ENCODE data around the gene TACC2.
"Not testable (repeated sequence)": the region's sequence is repeated elsewhere in the genome, so short reads cannot be mapped to it uniquely, and the experiment has no call there.

The TACC2 gene

DNA sequence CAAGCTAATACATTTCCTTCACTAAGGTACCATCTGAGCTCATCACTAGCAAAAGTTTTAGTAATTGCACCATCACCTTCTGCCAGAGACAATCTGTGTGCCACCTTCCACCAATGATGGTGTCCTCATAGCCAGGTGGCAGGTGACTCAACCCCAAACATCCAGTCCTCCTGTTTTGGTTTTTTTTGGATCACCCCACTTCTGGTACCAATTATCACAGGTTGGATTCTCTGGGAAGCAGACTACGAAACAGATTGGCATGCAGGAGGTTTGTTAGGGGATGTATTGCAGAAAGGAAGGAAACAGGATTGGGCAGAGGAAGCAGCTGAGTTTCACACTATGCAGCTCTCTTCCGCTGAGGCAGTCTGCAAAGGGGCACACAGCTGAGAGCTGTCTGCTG, 4.5 kb upstream of the TACC2 start:
- no peak for DNase-seq

DNA sequence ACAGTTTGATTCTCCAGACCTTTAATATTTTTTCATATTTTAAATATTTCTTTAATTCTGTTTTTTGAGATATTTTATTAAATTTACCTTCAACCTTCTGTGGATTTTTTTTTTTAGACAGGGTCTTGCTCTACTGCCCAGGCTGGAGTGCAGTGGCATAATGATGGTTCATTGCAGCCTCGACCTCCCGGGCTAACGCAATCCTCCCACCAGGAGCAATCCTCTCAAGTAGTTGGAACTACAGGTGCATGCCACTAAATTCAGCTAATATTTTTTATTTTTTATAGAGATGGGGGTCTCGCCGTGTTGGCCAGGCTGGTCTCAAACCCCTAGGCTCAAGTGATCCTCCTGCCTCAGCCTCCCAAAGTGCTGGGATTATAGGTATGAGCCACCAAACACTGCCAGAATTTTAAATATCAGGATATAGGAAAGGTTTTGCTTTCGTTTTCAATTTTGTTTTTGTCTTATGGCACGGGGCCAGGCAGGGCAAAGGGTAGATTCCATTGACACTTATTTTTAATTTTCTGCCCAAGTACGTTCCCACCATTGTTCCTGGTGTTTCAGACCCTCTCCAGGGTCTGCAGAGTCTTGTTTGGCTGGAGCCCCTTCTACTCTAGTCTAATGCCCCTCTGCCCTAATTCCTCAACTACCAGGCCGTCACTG, 1.2 kb downstream of the TACC2 start:
- DNase-seq = no peak

DNA sequence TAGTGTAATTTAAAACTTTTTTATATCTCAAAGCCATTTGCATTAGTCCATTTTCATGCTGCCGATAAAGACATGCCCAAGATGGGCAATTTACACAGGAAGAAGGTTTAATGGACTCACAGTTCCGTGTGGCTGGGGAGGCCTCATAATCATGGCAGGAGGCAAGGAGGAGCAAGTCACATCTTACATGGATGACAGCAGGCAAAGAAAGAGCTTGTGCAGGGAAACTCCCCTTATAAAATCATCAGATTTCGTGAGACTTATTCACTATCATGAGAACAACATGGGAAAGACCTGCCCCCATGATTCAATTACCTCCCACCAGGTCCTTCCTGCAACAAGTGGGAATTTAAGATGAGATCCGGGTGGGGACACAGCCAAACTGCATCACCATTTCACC, 2.8 kb downstream of the TACC2 start:
- not testable (repeated sequence) for DNase-seq

DNA sequence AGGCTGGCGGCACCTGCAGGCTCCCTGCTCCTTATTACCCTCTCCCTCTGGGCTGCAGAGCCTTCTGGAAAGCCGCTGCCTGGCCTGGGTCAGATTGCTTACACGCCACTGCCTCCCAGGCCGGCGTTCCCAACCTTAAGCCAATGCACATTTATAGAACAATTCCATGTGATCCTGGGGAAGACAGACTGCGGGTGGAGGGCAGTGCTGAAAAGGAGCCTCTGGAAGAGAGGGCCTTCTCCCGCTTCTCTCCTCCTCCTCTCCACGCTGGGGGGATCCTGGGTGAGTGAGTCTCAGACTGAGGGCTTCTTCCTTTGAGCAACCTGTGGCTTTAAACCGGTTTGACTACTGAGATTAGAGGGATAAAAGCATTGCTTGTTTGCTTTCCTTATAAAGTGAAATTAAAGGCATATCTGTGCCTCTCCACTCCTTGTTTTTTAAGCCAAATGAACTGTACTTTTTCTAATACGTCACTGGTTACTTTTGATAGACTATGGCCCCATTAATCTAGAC, 5.5 kb downstream of the TACC2 start:
- DNase-seq = no peak

DNA sequence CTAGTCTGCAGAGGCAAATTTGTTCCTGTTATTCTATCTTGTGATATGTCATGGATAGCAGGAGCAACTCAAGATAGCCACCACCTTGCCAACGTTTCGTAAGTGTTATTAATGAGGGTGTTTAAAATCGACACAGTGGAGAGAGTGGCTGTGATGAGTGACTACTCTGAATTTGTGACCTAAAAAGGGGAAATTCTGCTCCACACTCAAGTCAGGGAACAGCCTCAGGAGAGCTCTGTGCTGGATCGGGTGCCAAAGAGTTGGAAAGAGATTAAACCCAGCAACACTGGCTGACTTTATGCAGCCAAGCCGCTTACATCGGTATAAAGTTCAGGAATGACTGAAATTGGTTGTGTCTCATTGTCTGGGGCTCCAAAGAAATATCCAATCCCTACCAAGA, 9.5 kb downstream of the TACC2 start:
- no peak for DNase-seq

DNA sequence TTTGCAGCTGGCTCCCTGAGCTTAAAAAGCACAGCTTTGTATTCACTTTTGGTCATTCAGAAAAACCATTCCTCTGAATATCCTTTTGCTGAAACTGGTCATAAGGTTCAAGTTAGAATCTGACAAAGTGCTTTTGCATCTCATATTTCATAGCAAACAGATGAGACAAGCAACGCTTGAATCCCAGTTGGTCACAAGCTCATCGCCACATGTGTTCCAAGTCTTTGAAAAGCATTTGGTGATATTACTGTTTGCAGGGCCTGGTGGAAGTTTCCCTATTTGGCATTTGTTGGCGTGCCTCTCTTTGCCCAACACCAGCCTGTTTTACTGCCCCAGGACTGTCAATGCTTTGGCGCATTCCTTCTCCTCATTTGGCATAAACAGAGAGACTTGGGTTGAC, 10.3 kb downstream of the TACC2 start:
- no peak for DNase-seq

DNA sequence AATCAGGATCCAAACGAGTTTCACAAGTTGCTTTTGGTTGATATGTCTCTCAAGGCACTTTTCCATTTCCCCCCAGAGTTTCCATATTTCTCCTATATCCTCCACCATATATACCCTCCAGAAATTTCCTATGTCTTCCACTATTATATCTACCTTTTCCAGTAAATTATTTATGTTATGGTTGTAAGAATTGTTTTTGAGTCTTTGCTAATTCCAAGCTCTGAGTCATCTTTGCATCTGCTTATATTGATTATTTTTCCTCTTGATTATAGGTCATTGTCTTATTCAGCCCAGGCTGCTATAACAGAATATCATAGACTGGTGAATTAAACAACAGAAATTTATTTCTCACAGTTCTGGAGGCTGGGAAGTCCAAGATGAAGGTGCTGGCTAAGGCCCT, 12.7 kb downstream of the TACC2 start:
- DNase-seq = no peak

DNA sequence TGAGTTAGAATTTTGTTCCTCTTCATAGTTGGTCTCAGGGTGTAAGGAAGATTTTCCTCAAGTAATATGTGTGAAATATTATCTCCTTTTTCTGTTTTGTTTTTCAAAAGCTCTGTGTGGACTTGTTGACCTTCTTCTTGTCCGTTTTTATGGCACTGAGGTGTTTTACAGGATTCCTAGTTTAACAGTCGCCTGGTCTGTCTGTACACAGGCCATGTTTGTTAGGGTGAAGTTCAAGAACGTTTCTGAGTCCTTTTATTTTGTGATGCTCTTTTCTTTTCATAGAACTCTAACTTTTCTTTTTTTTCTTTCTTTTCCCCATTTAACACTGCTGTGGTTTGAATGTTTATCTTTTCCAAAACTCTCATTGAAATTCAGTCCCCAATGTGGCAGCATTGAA, 18.5 kb downstream of the TACC2 start:
- no peak for DNase-seq

DNA sequence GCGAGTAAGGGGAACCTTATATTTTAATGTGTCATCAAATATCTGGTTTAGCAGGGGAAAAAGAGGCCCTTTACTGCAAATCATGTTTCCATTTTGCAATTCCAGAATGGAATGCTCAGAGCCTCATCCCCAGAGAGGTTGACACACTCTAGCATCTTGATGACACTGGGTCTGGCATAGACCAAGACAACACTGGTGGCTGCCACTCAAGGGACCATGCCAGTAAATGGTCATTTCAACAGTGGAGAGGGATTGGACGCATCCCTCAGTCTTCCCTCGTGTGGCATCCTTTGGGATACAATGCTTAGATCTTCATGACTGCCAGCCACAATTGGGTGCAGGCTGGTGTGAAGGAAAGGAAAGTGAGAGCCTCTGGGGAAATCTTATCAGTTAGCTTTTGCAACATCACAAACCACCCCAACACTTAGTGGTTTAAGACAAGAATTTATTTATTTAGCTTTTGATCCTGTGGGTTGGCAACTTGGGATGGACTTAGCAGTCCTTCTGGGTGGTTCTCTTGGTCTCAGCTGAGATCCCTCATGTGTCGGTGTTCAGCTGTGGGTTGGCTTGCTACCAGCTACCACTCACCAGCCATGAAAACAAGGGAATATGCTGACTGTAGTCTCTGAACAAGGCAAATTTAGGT, 21.6 kb downstream of the TACC2 start:
- DNase-seq = no peak

DNA sequence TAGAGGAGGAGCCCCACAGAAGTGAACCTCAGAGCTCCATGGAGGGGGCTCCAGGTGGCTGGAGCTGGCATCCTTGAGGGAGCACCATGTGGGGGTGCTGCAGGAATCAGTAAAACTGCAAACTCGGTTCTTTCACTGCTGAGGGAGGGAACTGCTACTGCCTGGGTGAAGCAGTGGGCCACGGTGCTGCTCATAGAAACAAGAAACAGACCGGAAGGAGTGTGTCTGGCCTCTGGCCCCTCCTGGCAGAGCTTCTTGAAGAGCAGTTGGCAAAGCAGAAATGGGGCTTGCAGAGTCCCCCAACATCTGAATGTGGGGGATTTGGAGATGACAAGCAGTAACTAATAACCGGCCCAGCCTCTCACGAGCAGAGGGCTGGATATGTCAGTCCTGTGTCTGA, 23.8 kb downstream of the TACC2 start:
- no peak for DNase-seq

DNA sequence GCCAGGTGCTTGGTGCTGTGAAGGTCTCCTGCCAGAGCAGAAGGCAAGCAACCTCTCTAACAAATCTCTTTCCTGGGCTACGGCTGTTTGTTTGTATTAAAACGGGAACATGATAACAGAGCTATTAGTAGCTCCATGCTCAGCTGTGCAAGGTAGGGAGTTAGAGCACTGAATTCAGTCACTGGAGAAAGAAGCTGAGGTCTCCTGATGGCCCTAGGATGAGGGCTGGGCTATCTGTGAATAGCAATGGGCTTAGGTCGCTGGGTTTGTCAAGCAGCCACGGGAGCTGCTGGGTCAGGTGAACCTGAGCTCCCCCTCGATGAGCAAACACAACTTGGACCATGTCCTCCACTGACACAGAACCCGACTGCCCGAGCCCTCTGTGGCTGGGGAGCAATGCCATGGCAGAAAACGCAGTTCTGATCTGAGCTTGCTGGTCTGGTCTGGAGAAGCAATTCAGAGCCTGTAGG, 24.4 kb downstream of the TACC2 start:
- no peak for DNase-seq

DNA sequence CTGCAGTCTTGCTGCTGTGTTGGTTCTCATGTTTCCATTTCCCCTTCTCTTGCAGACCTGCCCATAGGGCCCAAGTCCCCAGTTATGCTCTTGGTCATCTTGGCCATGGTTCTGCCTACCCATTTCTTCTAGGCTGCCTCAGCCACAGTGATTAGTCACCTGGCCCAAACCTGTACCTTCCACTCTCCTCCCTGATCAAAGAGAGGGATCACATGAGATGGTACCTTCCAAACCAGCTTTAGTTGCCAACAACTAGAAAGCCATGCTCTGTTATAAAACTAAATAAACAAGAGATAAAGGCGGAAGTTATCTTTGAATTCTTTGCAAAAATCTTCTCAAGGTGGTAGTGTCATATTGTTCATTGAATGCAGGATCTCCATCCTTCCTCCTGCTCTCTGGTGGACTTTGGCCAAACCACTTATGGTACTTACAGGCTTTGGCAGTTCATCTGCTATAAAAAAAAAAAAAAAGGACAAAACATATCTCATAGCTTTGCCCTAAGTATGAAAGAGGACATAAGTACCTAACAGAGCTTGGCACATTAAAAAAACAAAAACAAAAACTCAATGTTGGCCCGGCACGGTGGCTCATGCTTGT, 25.8 kb downstream of the TACC2 start:
- DNase-seq = no peak

DNA sequence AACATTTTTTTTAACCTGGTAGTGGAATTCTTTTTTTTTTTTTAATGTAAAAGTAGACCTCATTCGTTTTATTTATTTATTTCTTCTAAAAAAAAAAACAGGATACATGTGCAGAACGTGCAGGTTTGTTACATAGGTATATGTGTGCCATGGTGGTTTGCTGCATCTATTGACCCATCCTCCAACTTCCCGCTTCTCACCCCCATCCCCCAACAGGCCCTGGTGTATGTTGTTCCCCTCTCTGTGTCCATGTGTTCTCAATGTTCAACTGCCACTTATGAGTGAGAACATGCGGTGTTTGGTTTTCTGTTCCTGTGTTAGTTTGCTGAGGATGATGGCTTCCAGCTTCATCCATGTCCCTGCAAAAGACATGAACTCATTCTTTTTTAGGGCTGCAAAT, 29.0 kb downstream of the TACC2 start:
- DNase-seq = not testable (repeated sequence)

DNA sequence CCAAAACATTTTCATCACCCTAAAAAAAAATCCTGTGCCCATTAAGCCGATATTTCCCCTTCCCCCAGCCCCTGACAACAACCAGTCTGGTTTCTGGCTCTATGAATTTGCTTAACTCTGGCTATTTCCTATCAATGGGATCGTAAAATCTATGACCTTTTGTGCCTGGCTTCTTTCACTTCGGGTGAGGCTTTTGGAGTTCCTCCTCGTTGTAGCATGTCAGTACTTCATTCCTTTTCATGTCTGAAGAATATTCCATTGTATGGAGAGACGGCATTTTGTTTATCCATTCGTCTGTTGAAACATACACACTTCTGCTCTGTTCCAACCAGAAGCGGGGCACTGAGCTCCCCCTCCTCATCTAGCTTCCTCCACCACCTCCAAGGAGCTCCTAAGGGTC, 29.5 kb downstream of the TACC2 start:
- no peak for DNase-seq

DNA sequence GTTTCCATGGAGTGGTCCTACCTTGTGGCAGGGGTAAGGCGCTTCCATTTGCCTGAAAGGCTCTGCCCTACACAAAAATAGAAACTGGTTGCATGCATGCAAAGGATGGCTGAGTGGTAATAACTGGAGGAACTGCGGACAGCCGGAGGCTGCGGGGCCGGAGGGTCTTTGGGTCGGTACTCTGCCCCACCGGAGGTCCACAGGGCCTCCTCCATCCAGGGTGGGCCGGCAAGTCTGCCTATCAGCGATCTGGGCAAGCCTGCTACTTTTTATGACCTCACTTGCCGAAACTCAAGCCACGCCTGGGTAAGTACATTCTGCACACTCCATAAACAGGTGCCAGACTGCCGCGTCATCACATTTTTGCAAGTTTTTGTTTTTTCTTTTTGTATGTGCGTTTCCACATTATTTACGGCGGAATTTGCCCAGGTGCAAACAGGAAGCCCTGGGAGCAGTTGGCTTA, 30.0 kb downstream of the TACC2 start:
- DNase-seq = no peak

DNA sequence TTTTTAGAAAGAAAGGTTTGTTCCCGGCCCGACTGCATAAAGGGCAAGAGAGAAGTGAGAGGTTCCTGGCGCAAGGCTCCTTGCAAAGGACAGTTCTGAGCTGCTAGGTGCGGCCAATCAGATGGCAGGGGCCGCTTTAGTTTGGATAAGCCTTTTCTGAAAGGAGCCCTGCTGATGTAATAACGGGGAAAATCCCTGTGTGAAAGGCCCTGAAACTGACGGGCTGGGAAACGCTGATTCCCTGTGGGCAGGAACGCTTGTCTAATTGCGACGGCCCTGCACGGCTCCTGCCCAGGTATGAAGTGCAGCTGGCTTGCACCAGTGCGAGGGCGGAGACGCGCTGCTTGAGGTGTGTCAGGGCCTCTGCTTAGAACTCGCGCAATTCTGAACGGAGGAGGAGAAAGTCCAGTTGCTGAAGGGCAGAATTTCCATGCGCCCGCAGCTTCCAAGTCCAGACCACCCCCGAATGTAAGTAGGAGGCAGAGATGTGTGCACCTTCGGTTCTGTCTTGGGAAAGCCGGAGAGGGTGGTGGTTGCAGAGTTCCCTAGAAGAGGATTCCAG, 30.5 kb downstream of the TACC2 start:
- DNase-seq = no peak

DNA sequence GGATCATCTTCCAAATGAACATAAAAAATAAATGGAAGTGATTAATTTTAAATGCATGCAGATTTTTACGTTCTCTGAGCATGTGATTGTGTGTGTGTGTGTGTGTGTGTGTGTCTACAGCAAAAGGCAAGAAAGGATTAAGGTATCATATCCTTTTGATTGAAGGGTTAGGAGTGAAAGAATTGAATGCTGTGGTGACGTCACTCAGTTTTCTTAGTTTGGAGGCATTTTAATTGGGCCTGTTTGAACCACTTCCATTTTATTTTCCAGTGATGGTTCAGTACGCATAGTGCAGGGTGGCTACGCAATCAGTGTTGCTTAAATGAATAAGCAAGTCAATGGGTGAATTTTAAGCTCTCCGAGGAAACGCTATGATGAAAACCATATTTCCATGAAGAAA, 31.3 kb downstream of the TACC2 start:
- DNase-seq = no peak

DNA sequence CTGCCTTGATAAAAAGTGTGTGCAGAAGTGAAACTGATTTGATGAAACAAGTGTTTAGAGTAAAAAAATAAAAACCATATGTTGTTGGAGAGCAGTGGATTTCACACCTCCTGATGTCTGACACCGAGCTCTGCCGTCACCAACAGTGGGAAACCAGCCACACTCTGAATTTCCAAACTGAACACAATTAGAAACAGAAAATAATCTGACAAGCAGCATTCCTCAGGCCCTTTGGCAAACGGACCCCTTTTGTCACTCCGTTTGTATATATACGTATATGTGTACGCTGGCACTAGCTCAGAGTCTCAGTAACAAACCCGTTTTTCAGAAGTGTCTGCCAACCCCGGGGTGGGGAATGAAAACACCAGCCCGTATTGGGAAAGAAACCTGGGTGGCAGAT, 32.4 kb downstream of the TACC2 start:
- DNase-seq = no peak

DNA sequence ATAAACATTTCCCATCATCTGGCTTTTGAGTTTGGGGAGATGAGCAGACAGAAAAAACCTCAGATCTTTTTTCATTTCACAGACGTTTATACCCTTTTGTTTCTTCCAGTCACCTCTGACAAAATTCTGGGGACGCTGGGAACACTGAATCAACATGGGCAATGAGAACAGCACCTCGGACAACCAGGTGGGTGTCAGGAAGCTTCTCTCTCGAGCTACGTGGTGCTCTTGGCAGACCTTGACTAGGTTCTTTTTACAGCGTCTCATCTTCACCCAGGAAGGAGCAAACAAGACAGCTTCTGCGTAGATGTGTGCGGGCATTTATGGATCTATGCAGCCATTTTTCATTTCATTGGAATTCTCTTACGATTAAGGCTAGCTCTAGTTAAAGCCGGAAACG, 32.9 kb downstream of the TACC2 start:
- no peak for DNase-seq

DNA sequence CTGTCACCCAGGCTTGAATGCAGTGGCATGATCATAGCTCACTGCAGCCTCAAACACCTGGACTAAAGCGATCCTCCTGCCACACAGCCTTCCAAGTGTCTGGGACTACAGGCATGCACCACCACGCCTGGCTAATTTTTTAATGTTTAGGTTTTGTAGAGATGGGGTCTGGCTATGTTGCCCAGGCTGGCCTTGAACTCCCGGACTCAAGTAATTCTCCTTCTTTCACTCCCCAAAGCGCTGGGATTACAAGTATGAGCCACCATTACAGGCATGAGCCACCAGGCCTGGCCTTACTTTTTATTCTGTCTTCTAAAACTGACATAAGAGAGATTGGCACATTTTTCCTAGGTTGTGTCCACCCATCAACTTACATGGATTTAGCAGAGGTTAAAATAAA, 33.3 kb downstream of the TACC2 start:
- no peak for DNase-seq

DNA sequence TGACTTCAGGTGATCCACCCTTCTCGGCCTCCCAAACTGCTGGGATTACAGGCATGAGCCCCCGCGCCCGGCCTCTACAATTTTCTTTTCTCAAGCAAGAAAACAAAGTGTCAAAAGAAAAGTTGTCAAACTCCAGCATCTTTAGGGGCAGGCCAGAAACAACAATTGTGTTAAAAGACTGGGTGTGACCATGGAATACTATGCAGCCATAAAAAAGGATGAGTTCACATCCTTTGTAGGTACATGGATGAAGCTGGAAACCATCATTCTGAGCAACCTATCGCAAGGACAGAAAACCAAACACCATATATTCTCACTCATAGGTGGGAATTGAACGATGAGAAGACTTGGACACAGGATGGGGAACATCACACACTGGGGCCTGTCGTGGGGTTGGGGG, 34.3 kb downstream of the TACC2 start:
- DNase-seq = not testable (repeated sequence)

DNA sequence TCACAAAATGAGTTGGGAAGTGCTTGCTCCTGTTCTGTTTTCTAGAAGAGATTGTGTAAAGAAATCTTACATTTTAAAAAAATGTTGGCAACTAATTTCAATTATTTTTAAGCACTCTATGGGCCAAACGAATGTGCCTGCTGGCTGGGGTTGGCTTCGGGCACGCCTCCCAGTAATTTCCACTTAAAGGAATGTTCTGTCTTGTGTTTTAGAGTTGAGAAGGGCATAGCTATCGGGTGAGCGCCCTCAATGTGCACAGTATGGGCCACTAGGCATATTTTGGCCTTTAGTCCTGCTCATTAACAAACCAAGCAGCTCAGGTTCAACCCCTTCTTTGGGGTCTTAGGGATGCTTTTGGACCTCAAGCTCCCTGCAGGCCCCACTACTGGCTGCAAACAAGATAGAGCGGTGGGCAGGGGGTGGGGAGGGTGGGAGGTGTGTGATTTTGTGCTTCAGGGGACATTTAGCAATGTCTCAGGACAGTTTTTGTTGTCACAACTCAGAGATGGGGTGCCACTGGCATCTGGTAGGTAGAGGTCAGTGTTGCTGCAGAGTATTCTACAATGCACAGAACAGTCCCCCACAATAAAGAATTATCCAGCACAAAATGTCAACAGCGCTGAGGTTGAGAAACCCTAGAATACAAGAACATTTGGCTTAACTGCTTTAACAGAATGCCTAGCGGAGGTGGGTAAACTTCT, 40.7 kb downstream of the TACC2 start:
- DNase-seq = no peak

DNA sequence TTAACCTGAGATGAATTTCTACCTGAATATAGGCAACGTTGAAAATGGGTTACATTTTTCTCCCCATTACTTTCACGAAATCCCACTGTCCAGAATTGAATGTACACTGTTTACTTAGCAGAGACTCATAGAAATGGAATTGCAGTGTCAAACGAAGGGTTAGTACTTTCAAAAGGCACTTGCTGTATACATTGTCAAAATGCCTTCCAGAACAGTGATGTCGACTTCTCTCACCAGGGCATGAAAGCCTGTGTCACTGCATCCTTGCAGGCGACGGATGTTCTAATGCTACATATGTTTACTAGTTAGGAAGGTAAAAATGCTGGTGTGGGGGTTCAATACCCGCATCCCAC, 41.2 kb downstream of the TACC2 start:
- DNase-seq = no peak
